SU-DHL-6 (cell line): ENCODE data around the gene DYNLL2.

Experiments used
- CTCF ChIP-seq: fragments of 200-600 bp; sonication (generic); IDR thresholded peaks from one replicate; pipeline ENCODE4 v1.5.1; 2017; ENCODE audit warnings: antibody characterized with exemption, mild to moderate bottlenecking, low read length, moderate library complexity; ENCODE audit not compliant: insufficient read depth, poor library complexity, severe bottlenecking
- EZH2phosphoT487 ChIP-seq: fragments of 200-600 bp; sonication (generic), shearing (Covaris generic); conservative IDR thresholded peaks from 2 replicates; pipeline ENCODE4 v1.6.1; 2018; ENCODE audit warnings: mild to moderate bottlenecking, antibody characterized with exemption, low read length, moderate library complexity, mixed read lengths

GRCh38 chr17:58039975-58040374 is 43.2 kb upstream of the DYNLL2 start:
- TF ChIP-seq CTCF (no peak), EZH2phosphoT487 (no peak)
